GM19438 (cell line): ENCODE data around the gene ASCC1.
A peak's percentile ranks its signal among the peaks of the same experiment; 100 is the strongest.

Experiments
- ATAC-seq: cut with Tn5 transposase; IDR thresholded peaks from one replicate; pipeline ENCODE4 v1.9.1; 2021; ENCODE audit warnings: low read depth; ENCODE audit not compliant: unreplicated experiment

The ASCC1 gene

GRCh38 chr10:72056113-72056512, 160.0 kb downstream of the ASCC1 start:
- no peak for ATAC-seq

- ATAC-seq: no peak
These were observed 162.4 kb downstream of the ASCC1 start for GRCh38 chr10:72053690-72054089.

- ATAC-seq: no peak
These were observed 165.2 kb downstream of the ASCC1 start for GRCh38 chr10:72050873-72051272.

- ATAC-seq: no peak
These were observed 165.9 kb downstream of the ASCC1 start for GRCh38 chr10:72049969-72050781.

GRCh38 chr10:72049472-72049871, 166.6 kb downstream of the ASCC1 start:
- no peak for ATAC-seq

GRCh38 chr10:72048450-72049124, 167.5 kb downstream of the ASCC1 start:
- ATAC-seq: peak; percentile 60
